Osteoblast (primary cell): Measurements from ENCODE around the gene PTH1R. TPM values are rescaled to one million over a fixed set of nuclear protein-coding genes. Genes with fewer than 3 reads are reported as not detected.

Experiments
- DNase-seq: peaks from one replicate; pipeline ENCODE4 v3.0.0; 2011; ENCODE audit warnings: low spot score, mixed read lengths; ENCODE audit not compliant: insufficient read length; ENCODE audit errors: missing footprints
- H2AFZ ChIP-seq: 2 replicates; pipeline ENCODE4 v1.6.0; 2011; ENCODE audit warnings: mild to moderate bottlenecking, low read length
- H3K27ac ChIP-seq: 2 replicates; pipeline ENCODE4 v1.5.1; 2011; ENCODE audit warnings: mild to moderate bottlenecking, low read depth, low read length, moderate library complexity
- H3K27me3 ChIP-seq: 2 replicates; pipeline ENCODE4 v1.6.0; 2012; ENCODE audit warnings: mild to moderate bottlenecking, control low read depth, inconsistent platforms, low read length, moderate library complexity; ENCODE audit not compliant: insufficient read depth
- H3K36me3 ChIP-seq: 2 replicates; pipeline ENCODE4 v1.5.1; 2011; ENCODE audit warnings: mild to moderate bottlenecking, low read length, control low read depth, moderate library complexity; ENCODE audit not compliant: insufficient read depth
- H3K4me1 ChIP-seq: 2 replicates; pipeline ENCODE4 v1.5.1; 2011; ENCODE audit warnings: mild to moderate bottlenecking, low read length, control low read depth, moderate library complexity; ENCODE audit not compliant: insufficient read depth
- H3K4me2 ChIP-seq: 2 replicates; pipeline ENCODE4 v1.6.0; 2011; ENCODE audit warnings: mild to moderate bottlenecking, low read length; ENCODE audit not compliant: insufficient read depth
- H3K4me3 ChIP-seq: fragments of 200-600 bp; sonication (generic); 3 replicates; pipeline ENCODE4 v1.5.1; 2012; ENCODE audit warnings: mild to moderate bottlenecking, low read length, inconsistent platforms; ENCODE audit not compliant: insufficient read depth
- H3K79me2 ChIP-seq: 2 replicates; pipeline ENCODE4 v1.6.0; 2012; ENCODE audit warnings: mild to moderate bottlenecking, low read length, control low read depth, inconsistent platforms; ENCODE audit not compliant: insufficient read depth
- H3K9me3 ChIP-seq: 2 replicates; pipeline ENCODE4 v1.5.1; 2011; ENCODE audit warnings: low read depth, low read length, control low read depth
- H4K20me1 ChIP-seq: 2 replicates; pipeline ENCODE4 v1.6.0; 2012; ENCODE audit warnings: mild to moderate bottlenecking, low read length, control low read depth; ENCODE audit not compliant: insufficient read depth
- CTCF ChIP-seq: IDR thresholded peaks from 2 replicates; pipeline ENCODE4 v1.5.1; 2011; ENCODE audit warnings: mild to moderate bottlenecking, low read depth, low read length, moderate library complexity; ENCODE audit errors: extremely low read depth
- total RNA-seq: library from RNA; depleted of rRNA; stranded (reverse); fragments of >200 nt; gene quantifications from 2 replicates; pipeline ENCODE4 v1.2.3, GENCODE V29; 2012

PTH1R gene
- total RNA-seq, 1 donor, result 0.36 TPM

GRCh38 chr3:46862369-46863025, 15.0 kb upstream of the PTH1R start:
- Histone ChIP-seq H2AFZ (no peak overlapping the region), H3K4me3 (no peak overlapping the region), H3K36me3 (no peaks in the 10 kb centered on the region), H3K79me2 (no peaks in the 10 kb centered on the region), H3K27ac (no peak overlapping the region), H3K27me3 (peaks cover 13% of the 10 kb centered on the region), H4K20me1 (no peaks in the 10 kb centered on the region), H3K9me3 (no peaks in the 10 kb centered on the region), H3K4me2 (no peak overlapping the region), H3K4me1 (peaks cover 5% of the 10 kb centered on the region)
- DNase-seq, result peak; percentile 25
- no peak for TF ChIP-seq CTCF

GRCh38 chr3:46863261-46863782, 14.2 kb upstream of the PTH1R start, which contains the start of gene MYL3:
Gene MYL3, minus strand, starts transcription at chr3:46863444. Its CDS starts 54 bp downstream, at chr3:46863390.
- Histone ChIP-seq H3K4me3 (no peak within 1 kb of the TSS), H2AFZ (no peak within 1 kb of the TSS), H3K4me1 (peaks cover 6% of the 10 kb centered on the region), H3K9me3 (no peaks in the 10 kb centered on the region), H3K27ac (no peak within 1 kb of the TSS), H3K79me2 (no peaks in the 10 kb centered on the region), H3K36me3 (no peaks in the 10 kb centered on the region), H3K27me3 (peaks cover 13% of the 10 kb centered on the region), H3K4me2 (no peak within 1 kb of the TSS), H4K20me1 (no peaks in the 10 kb centered on the region)
- no peak for TF ChIP-seq CTCF
- DNase-seq, result peak; percentile 66

- Histone ChIP-seq H3K4me2 (no peak overlapping the region), H3K4me1 (peaks cover 6% of the 10 kb centered on the region), H3K27ac (no peak overlapping the region), H3K36me3 (no peaks in the 10 kb centered on the region), H3K4me3 (no peak overlapping the region), H4K20me1 (no peaks in the 10 kb centered on the region), H3K79me2 (no peaks in the 10 kb centered on the region), H3K27me3 (peaks cover 17% of the 10 kb centered on the region), H2AFZ (no peak overlapping the region), H3K9me3 (no peaks in the 10 kb centered on the region)
- DNase-seq, result peak; percentile 52
- TF ChIP-seq CTCF, result no peak
Observed at GRCh38 chr3:46864061-46864881, 13.2 kb upstream of the PTH1R start.

GRCh38 chr3:46865031-46865507, 12.5 kb upstream of the PTH1R start:
- TF ChIP-seq CTCF, result no peak
- no peak overlapping the region for H3K27ac ChIP-seq
- no peaks in the 10 kb centered on the region for H3K9me3 ChIP-seq
- no peaks in the 10 kb centered on the region for H3K79me2 ChIP-seq
- peak overlapping the region; percentile 22 for H2AFZ ChIP-seq
- peak; percentile 39 for DNase-seq
- peaks cover 18% of the 10 kb centered on the region for H3K27me3 ChIP-seq
- no peak overlapping the region for H3K4me2 ChIP-seq
- no peak overlapping the region for H3K4me3 ChIP-seq
- peaks cover 6% of the 10 kb centered on the region for H3K4me1 ChIP-seq
- no peaks in the 10 kb centered on the region for H4K20me1 ChIP-seq
- H3K36me3 ChIP-seq, result no peaks in the 10 kb centered on the region
